Spinal cord (tissue), 10 donors: ENCODE data around the gene PARD3. TPM values are rescaled to one million over a fixed set of nuclear protein-coding genes. Genes with fewer than 3 reads are reported as not detected.

Experiments used
- DNase-seq, 6 donors: peaks; one replicate each; pipeline versions ENCODE4 v3.0.0 to v3.0.0-alpha.2; 2013 to 2015; ENCODE audit warnings: low spot score in 6 of 6, low read depth in 4 of 6
- H3K27ac ChIP-seq: one replicate; pipeline ENCODE4 v1.5.1; 2013; ENCODE audit warnings: low read depth, low read length, control low read depth
- H3K27me3 ChIP-seq: one replicate; pipeline ENCODE4 v1.6.1; 2013; ENCODE audit warnings: low read length; ENCODE audit not compliant: control insufficient read depth, insufficient read depth
- H3K36me3 ChIP-seq: one replicate; pipeline ENCODE4 v1.6.1; 2013; ENCODE audit warnings: low read length; ENCODE audit not compliant: control insufficient read depth, insufficient read depth
- H3K4me1 ChIP-seq: one replicate; pipeline ENCODE4 v1.6.1; 2013; ENCODE audit warnings: low read length; ENCODE audit not compliant: control insufficient read depth, insufficient read depth
- H3K4me3 ChIP-seq: one replicate; pipeline ENCODE4 v1.5.1; 2013; ENCODE audit warnings: low read depth, low read length, control low read depth
- H3K9me3 ChIP-seq: one replicate; pipeline ENCODE4 v1.6.1; 2013; ENCODE audit warnings: low read length; ENCODE audit not compliant: control insufficient read depth, insufficient read depth
- WGBS: methylation state at CpG from one replicate; pipeline ENCODE4 v1.1.5; 2013; ENCODE audit warnings: missing lambda C conversion rate; ENCODE audit not compliant: insufficient coverage; 5-methylcytosine and 5-hydroxymethylcytosine counted together
- polyA plus RNA-seq, 2 donors: library from polyadenylated mRNA; unstranded; fragments of 120-200 nt; gene quantifications; one replicate each; pipeline ENCODE4 v1.2.1, GENCODE V29; 2013; ENCODE audit not compliant: insufficient read length in 2 of 2
- total RNA-seq, 2 donors: library from RNA; depleted of rRNA in 1 of 2; stranded (reverse); fragments of 120-200 nt in 1 of 2; fragments of >200 nt in 1 of 2; gene quantifications; one replicate each; pipeline versions ENCODE4 v1.2.3 to v1.2.4, GENCODE V29; 2013 to 2014
- donor health status: healthy.

Gene PARD3
- total and polyA plus RNA-seq, 4 donors, result 29.5 to 94.3 (median 47.1) TPM

- peak in 2 of 6 donors; percentile 60 to 65 for DNase-seq
- Histone ChIP-seq H3K36me3 (no peaks in the 10 kb centered on the region), H3K27ac (peak overlapping the region; percentile 37), H3K4me1 (peaks cover 13% of the 10 kb centered on the region), H3K4me3 (no peak overlapping the region), H3K27me3 (no peaks in the 10 kb centered on the region), H3K9me3 (no peaks in the 10 kb centered on the region)
- 40% methylated on average over 6 of the region's 10 CpGs for WGBS
Measured at GRCh38 chr10:34181553-34182300, 633.4 kb downstream of the PARD3 start.

- 83% methylated on average over 1 of the region's 2 CpGs for WGBS
- no peaks in the 10 kb centered on the region for H3K9me3 ChIP-seq
- H3K4me1 ChIP-seq, result peaks cover 4% of the 10 kb centered on the region
- no peak overlapping the region for H3K27ac ChIP-seq
- H3K4me3 ChIP-seq, result no peak overlapping the region
- no peak for DNase-seq
- H3K27me3 ChIP-seq, result no peaks in the 10 kb centered on the region
- H3K36me3 ChIP-seq, result no peaks in the 10 kb centered on the region
Measured at GRCh38 chr10:34180749-34181148, 634.3 kb downstream of the PARD3 start.

- DNase-seq, result no peak
- WGBS, result no CpG with 5 or more reads among the region's 3 CpGs
- Histone ChIP-seq H3K27ac (no peak overlapping the region), H3K27me3 (no peaks in the 10 kb centered on the region), H3K4me3 (no peak overlapping the region), H3K4me1 (peaks cover 4% of the 10 kb centered on the region), H3K36me3 (no peaks in the 10 kb centered on the region), H3K9me3 (no peaks in the 10 kb centered on the region)
Measured at GRCh38 chr10:34179280-34179679, 635.8 kb downstream of the PARD3 start.

- no peak for DNase-seq
- no peaks in the 10 kb centered on the region for H3K36me3 ChIP-seq
- no CpG with 5 or more reads among the region's 3 CpGs for WGBS
- H3K4me1 ChIP-seq, result peaks cover 4% of the 10 kb centered on the region
- no peaks in the 10 kb centered on the region for H3K9me3 ChIP-seq
- H3K27ac ChIP-seq, result no peak overlapping the region
- no peaks in the 10 kb centered on the region for H3K27me3 ChIP-seq
- H3K4me3 ChIP-seq, result no peak overlapping the region
Measured at GRCh38 chr10:34178756-34179155, 636.3 kb downstream of the PARD3 start.

- no peaks in the 10 kb centered on the region for H3K36me3 ChIP-seq
- WGBS, result 88% methylated on average over 1 of the region's 4 CpGs
Measured at GRCh38 chr10:34178196-34178595, 636.9 kb downstream of the PARD3 start.

GRCh38 chr10:34177445-34177844 lies 637.7 kb downstream of the PARD3 start:
- Histone ChIP-seq H3K27me3 (no peaks in the 10 kb centered on the region), H3K4me1 (peaks cover 4% of the 10 kb centered on the region), H3K36me3 (no peaks in the 10 kb centered on the region), H3K4me3 (no peak overlapping the region), H3K27ac (no peak overlapping the region), H3K9me3 (no peaks in the 10 kb centered on the region)
- 70% methylated on average over 8 of the region's 11 CpGs for WGBS
- DNase-seq, result no peak

More at GRCh38 chr10:34178196-34178595, 636.9 kb downstream of the PARD3 start:
- Histone ChIP-seq H3K9me3 (no peaks in the 10 kb centered on the region), H3K27ac (no peak overlapping the region), H3K27me3 (no peaks in the 10 kb centered on the region), H3K4me1 (peaks cover 4% of the 10 kb centered on the region), H3K4me3 (no peak overlapping the region)
- no peak for DNase-seq

- Histone ChIP-seq H3K4me1 (no peaks in the 10 kb centered on the region), H3K4me3 (no peak overlapping the region), H3K9me3 (no peaks in the 10 kb centered on the region), H3K27me3 (no peaks in the 10 kb centered on the region), H3K27ac (no peak overlapping the region), H3K36me3 (no peaks in the 10 kb centered on the region)
- 43% methylated on average over 1 of the region's 5 CpGs for WGBS
- no peak for DNase-seq
Measured at GRCh38 chr10:34176351-34176750, 638.7 kb downstream of the PARD3 start.

GRCh38 chr10:34175121-34175520 lies 640.0 kb downstream of the PARD3 start:
- Histone ChIP-seq H3K4me1 (no peaks in the 10 kb centered on the region), H3K9me3 (no peaks in the 10 kb centered on the region), H3K4me3 (no peak overlapping the region), H3K36me3 (no peaks in the 10 kb centered on the region), H3K27me3 (no peaks in the 10 kb centered on the region), H3K27ac (no peak overlapping the region)
- DNase-seq, result peak in 1 of 6 donors; percentile 92
- WGBS, result no CpG with 5 or more reads among the region's 2 CpGs

- WGBS, result 55% methylated on average over 7 of the region's 8 CpGs
- H3K9me3 ChIP-seq, result no peaks in the 10 kb centered on the region
- H3K27me3 ChIP-seq, result no peaks in the 10 kb centered on the region
- DNase-seq, result peak in 1 of 6 donors; percentile 34
- H3K27ac ChIP-seq, result no peak overlapping the region
- no peaks in the 10 kb centered on the region for H3K36me3 ChIP-seq
- no peaks in the 10 kb centered on the region for H3K4me1 ChIP-seq
- H3K4me3 ChIP-seq, result no peak overlapping the region
Measured at GRCh38 chr10:34172936-34173533, 642.1 kb downstream of the PARD3 start.
